Inferior parietal cortex (tissue), 1 donor: Measurements from ENCODE around the gene KBTBD6.
"Not testable (repeated sequence)": the region's sequence is repeated elsewhere in the genome, so short reads cannot be mapped to it uniquely, and the experiment has no call there.

ENCODE experiments used
- DNase-seq: peaks from one replicate; pipeline ENCODE4 v3.0.0-alpha.2; 2016; ENCODE audit errors: extremely low spot score

The KBTBD6 gene

DNA sequence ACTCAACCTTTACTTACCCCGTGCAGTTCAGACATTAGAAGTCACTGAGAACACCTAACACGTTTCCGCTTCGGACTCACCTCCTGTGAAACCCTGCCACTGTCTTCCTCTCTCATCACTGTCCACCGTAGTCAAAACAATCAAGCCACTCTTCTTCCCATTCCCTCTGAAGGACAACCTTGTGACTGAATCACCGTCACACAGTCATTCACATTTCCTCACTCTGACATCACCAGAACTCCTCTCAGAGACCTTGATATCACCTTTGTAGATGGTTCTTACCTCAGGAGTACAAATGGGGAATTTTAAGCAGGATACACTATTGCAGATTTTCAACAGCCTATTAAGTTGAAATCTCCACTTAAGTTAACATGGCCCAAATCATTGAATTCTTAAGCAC lies 1.3 kb upstream of the KBTBD6 start:
- no peak for DNase-seq

DNA sequence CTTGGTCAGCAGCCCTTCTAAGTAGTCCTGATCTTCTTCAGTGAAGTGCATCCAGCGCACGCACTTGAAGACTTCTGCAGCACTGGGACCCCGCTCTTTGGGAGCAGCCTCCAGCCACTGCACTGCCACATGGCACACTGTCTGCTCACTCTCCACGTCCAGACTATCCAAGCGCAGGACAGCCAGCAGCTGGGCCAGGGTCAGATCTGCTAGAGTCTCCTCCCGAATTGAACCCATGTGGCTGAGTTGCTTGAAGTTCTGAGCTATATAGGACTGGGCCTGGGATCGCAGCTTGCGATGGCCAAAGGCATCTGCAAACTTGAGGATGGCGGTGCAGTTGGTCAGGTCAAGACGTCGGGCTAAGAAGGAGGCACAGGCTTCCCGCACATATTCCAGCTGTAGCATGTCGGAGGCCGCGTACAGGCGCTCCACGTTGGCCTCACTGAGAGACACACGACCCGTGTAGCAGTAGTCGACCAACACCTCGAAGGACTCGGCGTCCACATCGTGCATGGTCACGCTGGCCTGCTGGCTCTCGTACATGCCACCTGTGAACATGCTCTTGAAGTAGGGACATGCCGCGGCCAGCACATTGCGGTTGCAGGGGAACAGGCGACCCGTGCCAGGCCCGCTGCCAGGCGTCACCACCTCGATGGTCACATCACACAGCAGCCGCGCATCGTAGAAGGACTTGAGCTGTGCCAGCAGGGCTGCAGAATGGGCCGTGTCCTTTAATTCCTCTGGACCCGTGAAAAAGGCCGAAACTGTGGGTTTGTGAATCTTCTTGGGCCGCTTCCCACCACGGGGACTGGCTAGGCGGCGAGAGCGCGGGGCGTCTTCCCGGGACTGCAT lies 716 bp downstream of the KBTBD6 start:
- DNase-seq, result not testable (repeated sequence)

DNA sequence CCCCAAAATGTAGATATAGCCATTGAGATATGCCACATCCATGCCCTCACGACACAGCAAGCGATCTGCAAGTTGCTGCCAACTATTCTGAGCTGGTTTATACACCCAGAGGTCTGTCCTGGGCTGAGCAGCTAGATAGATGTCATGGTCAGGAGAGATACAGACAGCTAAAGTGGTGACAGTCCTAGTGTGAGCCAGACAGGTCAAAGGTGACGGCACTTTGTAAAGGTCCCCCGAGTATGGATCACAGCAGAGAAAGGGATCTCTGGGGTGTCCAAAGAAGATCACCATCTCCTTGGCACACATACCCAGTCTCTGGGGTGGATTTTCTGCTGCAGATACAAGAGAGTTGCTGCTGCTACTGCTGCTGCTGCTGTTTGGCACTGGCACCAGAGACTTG lies 1.4 kb downstream of the KBTBD6 start:
- not testable (repeated sequence) for DNase-seq

DNA sequence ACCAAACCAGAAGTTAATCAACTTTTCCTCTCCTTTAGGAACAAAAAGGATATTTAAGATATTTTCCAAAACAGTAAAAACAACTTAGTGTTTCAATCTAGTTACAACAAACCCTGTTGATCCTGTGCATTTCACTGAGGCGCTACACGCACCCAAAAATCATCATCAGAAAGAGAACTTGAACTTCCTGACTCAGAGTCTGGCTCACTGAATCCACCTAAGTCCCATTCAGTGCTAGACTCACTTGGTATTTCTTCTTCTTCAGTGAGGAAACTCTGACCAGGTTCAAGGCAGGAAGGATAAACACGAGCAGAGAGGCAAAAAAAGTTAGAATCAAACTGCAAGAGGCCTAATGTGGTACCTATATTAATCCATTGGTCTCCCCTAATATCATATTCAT lies 2.2 kb downstream of the KBTBD6 start:
- DNase-seq, result no peak

DNA sequence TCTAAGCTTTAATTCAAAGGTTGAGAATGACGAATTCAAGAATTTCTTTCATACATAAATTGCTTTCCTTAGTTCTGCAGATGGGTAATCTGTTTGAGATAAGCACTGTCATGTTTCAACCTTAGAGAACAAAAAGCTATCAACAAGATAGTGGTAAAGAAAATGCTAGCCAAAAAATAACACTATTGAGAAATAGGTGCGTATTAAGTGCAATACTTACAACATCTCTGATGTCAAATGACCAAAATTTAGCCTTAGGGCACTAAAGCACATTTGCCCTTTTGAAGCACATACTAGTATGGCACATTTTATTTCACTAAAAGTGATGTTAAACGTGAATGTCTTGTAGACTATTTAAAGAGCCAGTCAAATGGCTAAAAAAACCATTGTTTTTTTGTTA lies 4.9 kb downstream of the KBTBD6 start:
- DNase-seq, result no peak

DNA sequence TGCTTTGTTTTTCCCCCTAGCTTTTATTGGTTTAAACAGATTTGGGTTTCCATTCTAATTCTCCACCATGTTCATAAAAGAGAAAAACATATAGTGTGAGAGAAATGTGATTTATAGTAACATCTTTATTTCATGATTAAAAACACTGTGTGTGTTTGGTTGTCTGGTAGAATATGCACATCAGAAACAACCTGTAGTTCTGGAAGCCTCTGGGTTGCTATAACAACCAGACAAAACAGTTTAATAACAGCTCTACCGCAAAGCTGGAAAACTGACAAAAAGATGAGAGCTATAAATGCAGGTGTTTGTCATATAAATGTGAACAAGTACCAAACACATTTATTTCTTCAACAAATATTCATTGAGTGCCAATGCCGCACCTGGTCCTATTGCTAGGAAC lies 9.8 kb downstream of the KBTBD6 start:
- DNase-seq, result no peak

DNA sequence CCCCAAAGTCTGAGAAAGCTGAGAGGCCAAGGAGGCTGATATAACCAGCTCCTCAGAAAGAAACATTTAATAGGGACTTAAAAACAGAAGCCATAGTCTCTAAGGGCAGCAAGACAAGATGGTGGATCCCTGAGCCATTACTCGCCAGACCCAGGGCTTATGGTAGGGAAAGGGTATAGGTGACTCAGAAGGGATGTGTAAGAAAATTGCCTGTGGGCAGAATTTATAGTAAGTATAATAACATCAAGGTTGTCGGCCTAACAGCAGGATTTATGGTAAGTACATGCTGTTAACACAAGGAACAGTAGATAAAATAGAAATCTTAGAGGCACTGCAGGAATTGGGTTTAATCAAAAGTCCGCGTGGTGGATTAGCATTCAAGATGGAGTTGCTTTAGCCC lies 14.7 kb downstream of the KBTBD6 start:
- no peak for DNase-seq

DNA sequence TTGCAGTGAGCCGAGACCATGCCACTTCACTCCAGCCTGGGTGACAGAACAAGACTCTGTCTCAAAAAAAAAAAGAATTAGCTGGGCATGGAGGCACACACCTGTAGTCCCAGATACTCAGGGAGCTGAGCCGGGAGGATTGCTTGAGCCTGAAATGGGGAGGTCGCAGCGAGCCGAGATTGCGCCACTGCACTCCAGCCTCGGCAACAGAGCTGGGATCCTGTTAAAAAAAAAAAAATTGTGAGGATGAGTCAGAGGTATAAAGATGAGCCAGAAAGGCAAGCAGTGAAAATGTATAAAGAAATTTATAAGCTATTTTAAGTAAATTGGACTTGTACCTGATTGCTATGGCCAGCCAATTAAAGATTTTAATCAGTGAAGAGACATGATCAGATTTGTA lies 21.1 kb downstream of the KBTBD6 start:
- no peak for DNase-seq

DNA sequence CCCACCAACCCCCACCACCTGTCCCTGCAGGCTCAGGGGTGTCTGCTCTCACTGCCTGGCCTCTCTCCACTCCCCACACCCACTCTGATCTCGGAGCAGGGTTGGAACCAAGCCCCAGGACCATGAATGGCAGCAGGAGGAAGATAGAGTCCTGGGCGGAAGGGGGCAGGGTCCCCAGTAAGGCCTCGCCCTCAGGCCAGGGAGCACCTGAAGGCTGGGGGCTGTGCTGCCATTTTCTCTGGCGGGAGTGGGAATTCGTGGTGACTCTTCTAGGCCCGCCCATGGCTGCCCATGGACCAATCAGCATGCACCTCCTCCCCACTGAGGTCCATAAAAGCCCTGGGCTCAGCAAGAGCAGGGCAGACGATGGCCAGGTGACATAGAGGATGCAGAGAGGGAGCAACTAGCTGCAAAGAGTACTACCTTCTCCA lies 25.0 kb downstream of the KBTBD6 start:
- no peak for DNase-seq

DNA sequence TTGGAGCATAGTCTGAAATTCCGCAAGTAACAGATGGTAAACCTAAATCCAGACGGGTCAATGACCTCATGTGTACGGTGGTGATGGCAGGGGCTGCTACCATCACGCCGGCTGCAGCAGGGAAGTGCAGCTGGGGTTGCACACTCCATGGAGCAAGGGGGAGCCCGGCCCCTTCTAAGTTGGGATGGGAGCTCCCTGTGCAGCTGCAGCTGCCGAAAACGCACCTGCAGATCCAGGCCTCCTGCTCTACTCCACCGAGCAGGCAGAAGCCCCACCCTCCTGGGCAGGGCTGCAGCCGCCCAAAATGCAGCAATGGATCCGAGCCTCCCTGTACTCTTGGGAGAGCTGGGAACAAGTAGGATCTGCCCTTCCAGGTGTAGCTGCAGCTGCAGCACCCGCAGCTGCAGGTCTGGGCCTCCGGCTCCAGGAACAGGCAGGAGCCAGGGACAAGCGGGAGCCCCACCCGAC lies 25.5 kb downstream of the KBTBD6 start:
- no peak for DNase-seq

DNA sequence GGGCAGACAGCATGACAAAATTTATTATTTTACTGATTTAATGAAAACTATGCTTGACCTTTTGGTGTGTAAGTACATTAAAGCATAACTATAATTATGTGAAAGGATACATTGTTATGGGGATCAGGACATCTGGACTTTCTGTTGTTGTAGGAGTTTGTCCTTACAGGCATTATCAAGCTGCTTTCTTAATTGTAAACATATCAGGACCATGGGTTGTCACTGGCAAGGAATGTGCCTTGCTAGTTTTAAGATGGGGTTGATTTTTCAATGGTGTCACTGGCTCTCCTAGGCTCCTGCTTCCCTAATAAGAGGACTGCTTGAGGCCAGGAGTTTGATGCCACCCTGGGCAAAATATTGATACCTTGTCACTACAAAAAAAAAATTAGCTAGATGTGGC lies 32.6 kb downstream of the KBTBD6 start:
- no peak for DNase-seq

DNA sequence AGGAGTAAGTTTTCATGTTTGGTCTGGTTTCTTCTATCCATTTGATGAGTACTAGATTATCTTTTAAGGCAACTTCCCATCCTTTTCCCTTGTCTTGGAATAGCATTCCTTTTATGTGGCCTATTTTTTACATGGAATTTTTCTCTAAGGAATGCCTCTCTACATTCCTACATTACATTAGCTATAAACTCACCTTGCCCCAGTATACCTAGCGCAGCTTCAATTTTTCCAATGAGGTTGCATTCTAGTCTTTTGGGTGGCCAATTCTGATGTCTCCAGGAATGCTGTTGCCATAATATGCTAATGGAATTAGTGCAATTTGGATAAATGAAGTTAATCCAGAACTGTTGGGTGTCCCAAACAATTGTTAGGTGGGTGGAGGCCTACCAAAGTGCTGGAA lies 33.8 kb downstream of the KBTBD6 start:
- DNase-seq, result no peak

DNA sequence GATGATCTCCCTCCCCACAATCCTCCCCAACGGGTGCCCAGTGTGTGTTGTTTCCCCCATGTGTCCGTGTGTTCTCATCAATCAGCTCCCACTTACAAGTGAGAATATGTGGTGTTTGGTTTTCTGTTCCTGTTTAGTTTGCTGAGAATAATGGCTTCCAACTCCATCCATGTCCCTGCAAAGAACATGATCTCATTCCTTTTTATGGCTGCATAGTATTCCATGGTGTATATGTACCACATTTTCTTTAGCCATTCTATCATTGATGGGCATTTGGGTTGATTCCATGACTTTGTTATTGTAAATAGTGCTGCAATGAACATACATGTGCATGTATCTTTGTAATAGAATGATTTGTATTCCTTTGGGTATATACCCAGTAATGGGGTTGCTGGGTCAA lies 36.9 kb downstream of the KBTBD6 start:
- not testable (repeated sequence) for DNase-seq

DNA sequence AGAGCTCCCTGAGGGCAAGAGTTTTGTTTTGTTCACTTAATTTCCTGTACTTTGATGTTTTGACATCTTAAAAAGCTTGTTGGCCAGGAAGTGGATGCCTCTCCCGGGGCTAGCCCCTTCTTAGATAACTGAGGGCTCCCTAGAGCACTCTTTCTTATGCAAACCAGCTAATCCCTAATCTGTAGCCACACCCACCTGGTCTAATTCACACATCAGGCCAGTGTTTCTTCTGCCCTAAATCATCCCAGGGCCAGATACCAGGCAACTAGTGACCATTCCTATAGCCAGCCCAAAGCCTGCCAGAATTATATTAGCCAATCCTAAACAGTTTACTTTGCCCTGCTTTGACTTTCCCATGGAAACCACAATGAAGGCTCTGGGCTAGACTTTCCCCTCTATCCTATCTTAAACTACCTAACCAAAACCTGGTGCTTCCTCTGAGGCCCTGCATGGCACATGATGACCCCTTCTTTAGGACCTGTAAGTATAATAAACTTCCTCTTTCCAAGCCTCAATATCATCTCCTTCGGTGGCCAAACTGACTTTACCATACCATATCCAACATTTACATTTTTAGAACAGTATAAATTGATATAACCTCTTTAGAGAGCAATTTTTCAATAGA lies 46.5 kb downstream of the KBTBD6 start:
- DNase-seq, result no peak

DNA sequence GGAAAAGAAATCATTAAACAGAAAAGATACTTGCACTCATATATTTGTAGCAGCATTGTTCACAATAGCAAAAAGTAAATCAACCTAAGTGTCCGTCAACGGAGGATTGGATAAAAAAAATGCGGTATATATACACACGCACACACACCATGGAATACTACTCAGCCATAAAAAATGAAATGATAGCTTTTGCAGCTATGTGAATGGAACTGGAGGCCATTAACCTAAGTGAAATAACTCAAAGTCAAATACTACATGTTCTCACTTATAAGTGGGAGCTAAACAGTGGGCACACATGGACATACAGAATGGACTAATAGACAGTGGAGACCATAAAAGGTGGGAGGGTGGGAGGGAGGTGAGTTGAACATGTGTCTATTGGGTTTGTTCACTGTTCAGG lies 52.9 kb downstream of the KBTBD6 start:
- DNase-seq, result no peak
